ENCODE results near the gene SYNC. TPM values are rescaled to one million over a fixed set of nuclear protein-coding genes. Genes with fewer than 3 reads are reported as not detected.

The SYNC gene
- total RNA-seq, 2 experiments from 2014 or later, result 0.09 TPM; not detected in 1

GRCh38 chr1:32650752-32651460 lies 51.7 kb downstream of the SYNC start, which contains the start of gene RBBP4:
TSS of gene RBBP4 (plus strand) at chr1:32651208. CDS start at chr1:32651307, 99 bp downstream.
- Histone ChIP-seq H3K79me2 (ENCODE audit: insufficient read depth, low read depth, low read length) (peaks cover 85% of the 10 kb centered on the region), H3K27ac (ENCODE audit: low read depth, low read length, poor library complexity, severe bottlenecking) (peak within 1 kb of the TSS; percentile 96), H3K4me2 (ENCODE audit: low read length) (peak within 1 kb of the TSS; percentile 91), H3K4me3 (ENCODE audit: low read depth, low read length, poor library complexity, severe bottlenecking) (peak within 1 kb of the TSS; percentile 82), H3K9me2 (ENCODE audit: insufficient read depth, low read length) (no peaks in the 10 kb centered on the region), H4K20me1 (ENCODE audit: insufficient read depth, low read length) (peaks cover 12% of the 10 kb centered on the region; the same call in 1 of the 2 replicates), H2AFZ (ENCODE audit: low read length) (peak within 1 kb of the TSS; percentile 57; the same call in 1 of the 2 replicates), H3K9me3 (ENCODE audit: low read length) (no peaks in the 10 kb centered on the region), H3K36me3 (ENCODE audit: insufficient read depth, low read length) (peaks cover 54% of the 10 kb centered on the region), H3K4me1 (ENCODE audit: insufficient read depth, low read length, poor library complexity, severe bottlenecking) (peaks cover 61% of the 10 kb centered on the region)
- TF ChIP-seq EZH2phosphoT487 (IDR thresholded peaks at IDR 0.05; ENCODE audit: borderline replicate concordance, low read depth, low read length) (no peak), CTCF (conservative IDR thresholded peaks at IDR 0.05; ENCODE audit: low read length) (no peak)
- peak; percentile 98 for DNase-seq (ENCODE audit: low spot score)
- intact Hi-C loops (cut with micrococcal nuclease; ENCODE audit: unreplicated experiment), result loop anchor here (1.0 kb wide), 2 partner anchors 130 to 167 kb away; no protein-coding TSS in a partner anchor
- CTCF ChIA-PET (ENCODE audit: unreplicated experiment), result interaction anchor here (0.6 kb wide), 1 partner anchor 35 kb away, joined by 3 read pairs; no protein-coding TSS in a partner anchor
- POLR2A ChIA-PET, result interaction anchor here (0.5 to 1.4 kb wide), 11 partner anchors 11 to 606 kb away, joined by 3 to 8 read pairs (median 4); no protein-coding TSS in a partner anchor
- BruUV-seq (replicated peaks), result no TSS peak

- Histone ChIP-seq H3K79me2 (ENCODE audit: insufficient read depth, low read depth, low read length) (peaks cover 85% of the 10 kb centered on the region), H3K4me3 (ENCODE audit: low read depth, low read length, poor library complexity, severe bottlenecking) (peak within 1 kb of the TSS; percentile 82), H3K9me2 (ENCODE audit: insufficient read depth, low read length) (no peaks in the 10 kb centered on the region), H3K27ac (ENCODE audit: low read depth, low read length, poor library complexity, severe bottlenecking) (peak within 1 kb of the TSS; percentile 96), H3K4me2 (ENCODE audit: low read length) (peak within 1 kb of the TSS; percentile 91), H2AFZ (ENCODE audit: low read length) (peak within 1 kb of the TSS; percentile 57; the same call in 1 of the 2 replicates), H3K4me1 (ENCODE audit: insufficient read depth, low read length, poor library complexity, severe bottlenecking) (peaks cover 61% of the 10 kb centered on the region), H3K36me3 (ENCODE audit: insufficient read depth, low read length) (peaks cover 54% of the 10 kb centered on the region), H4K20me1 (ENCODE audit: insufficient read depth, low read length) (peaks cover 12% of the 10 kb centered on the region; the same call in 1 of the 2 replicates), H3K9me3 (ENCODE audit: low read length) (no peaks in the 10 kb centered on the region)
- CTCF ChIA-PET (ENCODE audit: unreplicated experiment), result no interaction called here
- no TSS peak for BruUV-seq (replicated peaks)
- TF ChIP-seq EZH2phosphoT487 (IDR thresholded peaks at IDR 0.05; ENCODE audit: borderline replicate concordance, low read depth, low read length) (no peak), CTCF (conservative IDR thresholded peaks at IDR 0.05; ENCODE audit: low read length) (no peak)
- intact Hi-C loops (cut with micrococcal nuclease; ENCODE audit: unreplicated experiment), result loop anchor here (1.0 kb wide), 2 partner anchors 129 to 168 kb away; no protein-coding TSS in a partner anchor
- DNase-seq (ENCODE audit: low spot score), result peak; percentile 98
- POLR2A ChIA-PET, result interaction anchor here (0.5 to 1.4 kb wide), 7 partner anchors 18 to 607 kb away, joined by 3 to 8 read pairs (median 4); no protein-coding TSS in a partner anchor
These were observed 52.3 kb downstream of the SYNC start, which contains the start of gene ZBTB8OS for GRCh38 chr1:32650248-32650751. TSS of gene ZBTB8OS (minus strand) at chr1:32650550. CDS start at chr1:32650529, 21 bp downstream.
